ENCODE results near the gene SETBP1.

SETBP1 gene

GRCh38 chr18:45100321-45101105 is 419.8 kb downstream of the SETBP1 start:
- no peak for DNase-seq

DNA sequence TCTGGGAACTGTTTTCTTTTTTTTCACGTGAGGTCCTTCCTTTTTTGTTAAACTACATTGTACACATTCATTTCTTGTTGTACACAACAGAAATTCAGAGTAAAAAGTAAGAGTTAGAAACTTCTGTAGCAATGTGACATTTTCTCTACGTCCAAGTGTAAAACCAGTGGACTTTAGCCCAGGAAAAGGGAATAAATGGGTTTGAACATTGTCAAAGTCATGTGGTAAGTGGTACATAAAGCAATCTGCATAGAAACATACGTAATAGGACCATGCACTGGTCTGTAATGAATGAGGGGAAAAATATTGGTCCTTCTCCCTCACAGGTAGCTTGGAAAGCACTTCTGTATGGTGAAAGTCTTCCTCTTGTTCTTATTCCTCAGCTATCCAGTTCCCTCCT is 421.4 kb downstream of the SETBP1 start:
- no peak for DNase-seq

GRCh38 chr18:45102863-45103262 is 422.2 kb downstream of the SETBP1 start:
- no peak for DNase-seq

GRCh38 chr18:45103319-45104048 is 422.8 kb downstream of the SETBP1 start:
- no peak for DNase-seq

DNA sequence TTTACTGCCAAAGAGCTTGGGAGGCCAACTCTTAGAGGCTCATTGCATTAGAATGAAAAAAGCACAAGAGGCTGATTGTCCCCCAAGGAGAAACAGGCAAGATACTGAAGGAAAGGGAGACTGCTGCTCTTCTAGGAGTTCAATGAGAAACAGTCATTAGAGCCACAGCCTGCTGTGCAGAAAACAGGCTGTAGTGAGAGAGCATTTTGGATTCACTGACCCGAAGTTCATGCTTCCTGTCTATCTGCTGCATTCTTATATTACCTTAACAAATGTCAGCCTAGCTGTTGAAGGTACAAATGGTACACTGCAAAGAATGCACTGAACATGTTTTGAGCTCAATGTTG is 423.3 kb downstream of the SETBP1 start:
- DNase-seq, result no peak

- no peak for DNase-seq
These were observed 425.7 kb downstream of the SETBP1 start for GRCh38 chr18:45106331-45106774.

DNA sequence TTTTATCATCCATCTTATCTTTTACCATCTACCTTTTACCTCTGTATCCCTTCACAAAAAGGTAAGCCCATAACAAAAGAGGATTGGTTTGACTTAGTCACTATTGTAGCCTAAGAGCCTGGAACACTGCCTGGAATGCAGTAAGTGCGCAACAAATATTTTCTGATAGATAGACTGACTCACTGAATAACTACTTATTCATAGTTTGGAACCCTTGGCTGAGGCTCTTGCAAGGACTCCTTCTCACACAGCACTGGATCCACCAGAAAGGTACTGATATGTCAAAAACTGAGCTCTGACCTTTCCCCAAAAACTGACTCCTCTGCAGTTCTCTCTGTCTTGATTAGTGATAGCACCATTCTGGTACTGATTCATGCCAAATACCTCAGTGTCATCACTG is 426.7 kb downstream of the SETBP1 start:
- DNase-seq, result no peak

- no peak for DNase-seq
These were observed 428.1 kb downstream of the SETBP1 start for GRCh38 chr18:45108754-45109153.

DNA sequence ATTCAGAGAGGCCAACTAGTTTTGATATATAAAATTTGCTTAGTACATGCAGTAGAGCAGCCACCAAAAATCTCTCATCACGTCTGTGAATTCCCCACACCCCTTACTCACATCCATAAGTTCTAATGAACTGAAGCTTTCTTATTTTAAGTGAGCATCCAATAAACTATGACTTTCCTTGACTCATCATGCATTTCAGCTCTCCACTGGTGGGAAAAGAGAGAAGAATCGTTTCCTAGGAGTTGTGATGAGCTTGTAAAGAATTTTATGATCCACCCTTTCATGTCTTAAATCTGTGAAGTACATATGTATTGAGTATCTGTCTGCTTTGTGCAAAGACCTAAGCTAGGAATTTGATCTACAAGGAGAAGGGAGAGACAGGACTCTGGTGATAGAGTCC is 428.6 kb downstream of the SETBP1 start:
- DNase-seq, result no peak

DNA sequence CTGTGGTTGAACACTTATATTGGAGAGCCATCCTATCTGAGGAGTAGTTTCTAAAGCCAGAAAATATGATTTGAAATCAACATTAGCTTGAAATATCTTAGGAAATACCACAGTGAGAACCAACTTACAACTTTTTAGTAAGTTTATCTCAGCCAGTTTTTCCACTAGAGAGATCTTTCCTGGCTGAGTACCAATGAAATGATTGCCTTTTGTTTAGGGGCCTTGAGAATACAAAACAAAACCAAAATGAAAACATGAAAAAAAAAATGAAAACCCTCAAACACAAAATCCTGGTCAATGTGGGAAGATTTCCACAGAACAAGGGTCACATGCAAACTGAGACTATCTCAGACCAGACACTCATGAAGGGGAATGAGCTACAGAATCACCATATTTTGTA is 429.0 kb downstream of the SETBP1 start:
- DNase-seq, result no peak

DNA sequence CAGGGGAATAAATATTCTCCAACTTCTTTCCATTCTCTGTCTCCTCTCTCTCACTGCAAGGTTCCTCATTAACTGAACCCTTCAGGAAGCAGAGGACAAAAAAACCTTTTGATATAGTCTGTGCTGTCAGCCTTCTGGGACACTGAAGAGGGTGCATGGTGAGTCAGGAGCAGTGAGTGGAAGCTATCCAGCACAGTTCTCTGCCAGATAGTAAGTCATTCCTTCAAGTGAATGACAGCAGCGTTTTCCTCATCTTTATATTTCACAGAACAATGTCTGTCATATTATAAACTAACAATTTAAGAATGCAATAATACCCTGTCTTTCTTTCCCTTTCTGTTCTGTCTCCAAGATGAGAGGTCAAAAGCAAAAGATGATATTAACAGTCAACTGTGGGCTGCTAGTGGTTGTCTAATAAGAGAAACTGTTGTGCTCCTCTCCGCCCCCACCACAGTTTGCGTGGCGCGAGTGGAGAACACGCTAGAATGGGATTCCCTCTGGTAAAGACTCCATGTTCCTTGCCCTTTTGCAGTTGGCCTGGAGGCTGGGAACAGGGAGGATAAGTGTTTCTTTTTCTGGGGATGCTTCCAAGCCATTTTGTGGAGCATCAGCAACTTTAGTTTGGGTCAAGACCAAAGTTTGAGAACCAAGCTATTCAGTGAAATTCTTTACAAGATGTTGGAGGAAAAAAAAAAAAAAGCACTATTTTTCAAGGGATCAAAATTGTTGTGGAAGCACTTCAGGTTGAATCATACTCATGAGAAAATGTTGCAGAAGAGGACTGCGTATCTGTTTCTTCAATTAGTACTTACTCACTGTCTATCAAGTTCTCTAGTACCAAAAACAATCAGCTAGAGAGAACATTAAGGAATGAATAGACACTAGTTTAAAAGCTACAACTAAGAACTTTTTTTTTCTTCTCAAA is 430.2 kb downstream of the SETBP1 start:
- DNase-seq, result no peak

- DNase-seq, result no peak
These were observed 430.8 kb downstream of the SETBP1 start for GRCh38 chr18:45111502-45111848.

GRCh38 chr18:45112682-45113081 is 432.0 kb downstream of the SETBP1 start:
- DNase-seq, result no peak

GRCh38 chr18:45116116-45116515 is 435.4 kb downstream of the SETBP1 start:
- no peak for DNase-seq

All from activated CD4-positive, CD25-positive, alpha-beta regulatory T cell treated with anti-CD3 and anti-CD28 coated beads, Interleukin-2, amount 50 U/mL, for 72 hours (primary cell).